ENCODE data around the gene ARHGEF2.
"Not testable (repeated sequence)": the region's sequence is repeated elsewhere in the genome, so short reads cannot be mapped to it uniquely, and the experiment has no call there.

The ARHGEF2 gene

GRCh38 chr1:155942578-155943141 is 35.7 kb downstream of the ARHGEF2 start:
- no peak for DNase-seq (ENCODE audit: low spot score)

GRCh38 chr1:155941845-155942531 is 36.4 kb downstream of the ARHGEF2 start:
- no peak for DNase-seq (ENCODE audit: low spot score)

DNA sequence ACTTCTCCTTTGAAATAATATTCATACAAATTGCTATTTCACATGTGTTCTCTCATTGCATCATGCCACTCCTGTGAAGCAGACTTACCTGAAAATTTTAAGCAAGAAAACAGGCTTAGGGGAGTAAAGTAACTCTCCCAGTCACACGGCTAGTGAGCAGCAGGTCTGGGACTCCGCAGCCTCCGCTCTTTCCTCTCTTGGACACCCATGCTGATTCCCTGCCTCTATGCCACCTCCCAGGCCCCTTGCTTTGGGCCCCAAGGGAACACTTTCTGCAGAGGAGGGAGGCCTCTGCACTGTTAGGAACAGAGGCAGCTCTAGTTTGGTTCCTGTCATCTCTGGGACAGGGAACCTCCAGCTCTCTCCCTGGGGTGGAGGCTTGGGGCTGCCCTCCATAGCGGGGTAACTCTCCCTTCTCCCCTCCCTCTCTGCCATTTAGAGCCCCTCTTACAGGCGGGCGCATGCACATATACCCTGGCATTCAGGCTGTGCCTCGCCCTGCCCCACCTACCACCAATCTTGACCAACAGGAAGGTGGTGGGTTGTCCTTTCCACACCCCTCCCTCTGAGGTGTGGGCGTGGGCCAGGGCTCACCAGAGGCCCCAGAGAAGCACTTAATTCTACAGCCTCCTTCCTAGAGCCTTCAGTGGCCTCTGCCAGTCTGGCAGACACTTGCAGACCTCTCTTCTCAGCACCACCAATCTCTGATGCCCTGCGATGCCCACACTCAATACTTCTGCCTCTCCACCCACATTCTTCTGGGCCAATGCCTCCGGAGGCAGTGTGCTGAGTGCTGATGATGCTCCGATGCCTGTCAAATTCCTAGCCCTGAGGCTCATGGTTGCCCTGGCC is 37.1 kb downstream of the ARHGEF2 start, which contains the start of gene RXFP4:
Gene RXFP4, plus strand, starts transcription at position 646 of the 852 bp plus-strand sequence. Its CDS starts 72 bp downstream, at position 718.
- peak; percentile 50 for DNase-seq (ENCODE audit: low spot score)

DNA sequence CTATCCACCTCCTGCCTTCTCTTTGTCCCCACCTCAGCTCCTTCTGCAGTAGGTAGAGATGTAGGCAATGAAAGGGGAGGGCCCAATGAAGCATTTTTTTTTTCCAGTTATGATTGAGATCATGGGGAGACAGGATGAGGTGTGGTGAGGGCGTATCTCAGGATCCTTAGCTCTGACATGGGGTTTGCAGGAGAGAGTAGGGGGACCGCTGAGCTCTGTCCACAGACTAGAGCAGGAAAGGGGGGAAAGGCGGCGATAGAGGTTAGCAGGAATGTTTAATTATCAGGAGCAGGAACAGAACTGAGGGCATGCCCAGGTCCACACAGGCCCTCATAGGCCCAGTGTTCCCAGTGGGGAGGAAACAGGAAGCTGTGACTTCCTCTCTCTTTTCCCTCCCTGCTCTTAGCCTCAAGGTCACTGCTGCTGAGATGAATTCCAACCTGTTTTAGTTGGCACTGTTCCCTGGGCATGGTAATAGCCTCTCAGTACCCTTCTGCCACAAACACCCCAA is 37.8 kb downstream of the ARHGEF2 start:
- peak; percentile 16 for DNase-seq (ENCODE audit: low spot score)

DNA sequence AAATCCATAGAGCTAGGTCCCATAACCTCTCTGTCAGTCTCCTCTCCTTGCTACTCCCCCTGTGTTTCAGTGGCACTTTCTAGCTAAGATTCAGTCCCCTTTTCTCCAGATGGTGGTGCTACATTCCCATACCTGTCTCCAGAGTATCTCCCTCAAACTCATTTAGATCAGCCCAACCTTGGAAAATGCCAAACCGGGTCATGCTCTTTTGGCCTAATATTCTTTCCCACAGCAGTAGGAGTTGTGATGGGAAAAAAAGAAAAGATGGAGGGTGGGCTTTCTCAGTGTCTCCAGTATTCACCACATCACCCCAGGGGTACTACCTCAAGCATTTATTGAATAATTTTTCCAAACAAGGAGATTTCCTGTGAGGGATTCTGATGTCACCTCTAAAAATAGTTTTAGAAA is 40.1 kb downstream of the ARHGEF2 start:
- DNase-seq (ENCODE audit: low spot score) = peak; percentile 82

GRCh38 chr1:155934936-155935590 is 43.3 kb downstream of the ARHGEF2 start:
- no peak for DNase-seq (ENCODE audit: low spot score)

- peak; percentile 100 for DNase-seq (ENCODE audit: low spot score)
Observed at GRCh38 chr1:155934097-155934935, 44.0 kb downstream of the ARHGEF2 start, which contains the start of gene KHDC4. TSS of gene KHDC4 (minus strand) at chr1:155934413. CDS start at chr1:155934373, 40 bp downstream.

DNA sequence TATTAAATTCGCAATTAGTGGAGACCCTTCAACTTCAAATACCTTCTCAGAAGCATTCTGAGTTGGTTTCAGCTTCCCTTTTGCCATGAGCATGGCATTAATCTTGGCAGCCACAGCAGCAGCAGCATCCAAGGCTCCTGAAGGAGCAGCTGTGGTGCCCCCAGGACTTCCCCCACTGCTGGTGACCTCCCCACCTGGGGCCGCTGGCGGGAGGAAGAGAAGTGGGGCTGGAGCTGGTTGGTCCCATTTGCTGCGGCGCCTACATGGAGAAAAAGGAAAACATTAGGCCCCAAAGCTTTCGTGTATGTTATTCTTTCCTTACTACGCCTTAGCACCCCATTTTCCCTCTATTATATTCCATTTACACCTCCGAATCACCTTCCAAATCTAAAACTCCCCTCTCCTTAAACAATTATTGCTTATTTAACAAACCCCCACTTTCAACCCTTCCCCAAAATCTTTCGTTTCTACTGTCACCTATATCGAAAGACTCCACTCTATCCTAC is 44.7 kb downstream of the ARHGEF2 start:
- DNase-seq (ENCODE audit: low spot score) = peak; percentile 49

DNA sequence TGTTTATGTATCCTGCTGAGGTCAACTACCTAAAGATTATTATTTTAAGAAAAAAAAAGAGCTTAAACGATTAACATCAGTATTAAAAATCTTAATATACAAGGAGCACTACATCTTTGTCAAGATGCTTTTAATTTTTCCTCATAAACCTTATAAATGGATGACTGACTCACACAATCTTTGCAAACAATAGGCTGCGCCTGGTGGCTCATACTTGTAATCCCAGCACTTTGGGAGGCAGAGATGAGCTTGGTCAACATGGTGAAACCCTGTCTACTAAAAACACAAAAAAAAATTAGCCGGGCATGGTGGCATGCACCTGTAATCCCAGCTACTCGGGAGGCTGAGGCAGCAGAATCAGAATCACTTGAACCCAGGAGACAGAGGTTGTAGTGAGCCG is 45.9 kb downstream of the ARHGEF2 start:
- no peak for DNase-seq (ENCODE audit: low spot score)

DNA sequence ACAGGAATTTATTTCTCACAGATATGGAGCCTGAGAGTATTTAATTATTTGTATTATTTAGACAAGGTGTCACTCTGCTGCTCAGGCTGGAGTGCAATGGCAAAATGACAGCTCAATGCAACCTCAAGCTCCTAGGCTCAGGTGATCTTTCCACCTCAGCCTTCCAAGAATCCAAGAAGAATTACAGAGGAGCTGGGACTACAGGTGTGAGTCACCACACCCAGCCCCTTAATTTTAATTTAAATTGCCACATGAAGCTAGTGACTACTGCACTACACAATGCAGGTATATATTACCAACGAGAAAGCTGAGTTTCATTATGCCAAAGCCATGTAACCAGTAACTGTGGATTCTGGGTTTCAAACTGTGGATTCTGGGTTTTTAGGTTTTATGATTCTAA is 46.3 kb downstream of the ARHGEF2 start:
- no peak for DNase-seq (ENCODE audit: low spot score)

DNA sequence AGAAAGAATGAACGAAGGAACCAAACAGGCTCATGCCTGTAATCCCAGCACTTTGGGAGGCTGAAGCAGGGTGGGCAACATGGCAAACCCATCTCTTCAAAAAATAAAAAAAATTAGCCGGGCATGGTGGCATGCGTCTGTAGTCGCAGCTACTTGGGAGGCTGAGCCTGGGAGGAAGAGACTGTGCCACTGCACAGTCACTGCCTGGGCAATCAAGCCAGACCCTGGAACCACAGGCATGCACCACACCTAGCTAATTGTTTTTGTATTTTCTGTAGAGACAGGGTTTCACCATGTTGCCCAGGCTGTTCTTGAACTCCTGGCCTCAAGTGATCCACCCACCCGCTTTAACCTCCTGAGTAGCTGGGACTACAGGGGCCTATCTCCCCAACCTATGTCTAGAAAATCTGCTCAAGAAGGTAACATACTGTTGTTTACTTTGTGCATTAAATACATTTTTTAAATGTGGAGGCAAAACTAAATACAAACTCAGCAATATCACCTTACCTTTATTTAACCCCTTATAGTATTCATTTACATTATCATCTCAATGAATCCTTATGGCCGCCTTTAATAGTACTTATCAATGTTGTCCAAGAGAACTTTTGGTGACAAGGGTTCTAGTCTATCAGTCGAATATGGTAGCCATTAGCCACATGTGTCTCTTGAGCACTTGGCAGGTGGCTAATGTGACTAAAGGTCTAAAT is 46.9 kb downstream of the ARHGEF2 start:
- DNase-seq (ENCODE audit: low spot score) = no peak

DNA sequence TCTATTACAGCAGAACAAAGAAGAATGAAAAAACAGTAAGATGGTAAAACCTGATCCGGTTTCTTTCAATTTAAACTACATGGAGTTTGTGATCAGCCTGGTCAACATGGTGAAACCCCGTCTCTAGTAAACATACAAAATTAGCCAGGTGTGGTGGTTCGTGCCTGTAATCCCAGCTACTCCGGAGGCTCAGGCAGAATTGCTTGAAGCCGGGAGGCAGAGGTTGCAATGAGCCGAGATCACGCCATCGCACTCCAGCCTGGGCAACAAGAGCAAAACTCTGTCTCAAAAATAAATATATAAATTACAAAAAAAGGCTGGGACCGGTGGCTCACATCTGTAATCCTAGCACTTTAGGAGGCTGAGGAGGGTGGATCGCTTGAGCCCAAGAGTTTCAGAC is 47.6 kb downstream of the ARHGEF2 start:
- DNase-seq (ENCODE audit: low spot score) = not testable (repeated sequence)

DNA sequence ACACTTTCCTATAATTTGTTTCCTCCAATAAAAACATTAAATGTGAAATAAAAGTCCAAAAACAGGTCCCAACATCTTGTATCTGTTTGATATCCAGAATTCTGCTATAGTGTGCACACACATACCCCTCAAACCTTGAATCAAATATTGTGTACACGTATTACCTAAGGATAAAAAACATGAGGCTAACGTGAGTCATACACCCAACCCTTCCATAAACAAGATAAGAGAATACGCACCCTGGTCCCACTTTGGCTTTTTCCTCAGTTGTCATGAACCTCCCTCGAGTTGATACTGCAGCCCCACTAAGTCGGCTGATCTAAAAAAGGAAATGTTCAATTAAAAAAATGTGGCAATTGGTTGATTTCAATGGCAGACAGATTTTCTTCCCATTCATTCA is 49.3 kb downstream of the ARHGEF2 start:
- DNase-seq (ENCODE audit: low spot score) = no peak

DNA sequence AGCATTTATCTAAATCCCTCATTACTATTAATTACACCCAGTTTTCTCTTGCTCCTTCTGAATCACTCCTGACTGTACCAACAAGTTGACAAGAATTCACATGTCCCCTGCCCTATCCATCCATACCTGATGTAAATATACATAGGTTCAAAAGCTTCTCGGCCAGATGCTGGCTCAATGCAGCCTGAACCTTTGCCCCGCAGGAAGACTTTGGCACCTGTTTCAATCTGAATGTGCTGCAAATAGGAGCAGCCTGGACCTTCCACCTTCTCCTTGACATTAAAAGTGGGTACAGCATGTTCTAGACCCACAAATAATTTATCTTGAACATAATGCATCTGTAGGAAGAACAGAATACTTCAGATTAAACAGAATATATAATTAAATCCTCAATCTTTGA is 52.8 kb downstream of the ARHGEF2 start:
- no peak for DNase-seq (ENCODE audit: low spot score)

- peak; percentile 7 for DNase-seq (ENCODE audit: low spot score)
Observed at GRCh38 chr1:155920717-155921116, 57.6 kb downstream of the ARHGEF2 start.

GRCh38 chr1:155919801-155920200 is 58.5 kb downstream of the ARHGEF2 start:
- no peak for DNase-seq (ENCODE audit: low spot score)

DNA sequence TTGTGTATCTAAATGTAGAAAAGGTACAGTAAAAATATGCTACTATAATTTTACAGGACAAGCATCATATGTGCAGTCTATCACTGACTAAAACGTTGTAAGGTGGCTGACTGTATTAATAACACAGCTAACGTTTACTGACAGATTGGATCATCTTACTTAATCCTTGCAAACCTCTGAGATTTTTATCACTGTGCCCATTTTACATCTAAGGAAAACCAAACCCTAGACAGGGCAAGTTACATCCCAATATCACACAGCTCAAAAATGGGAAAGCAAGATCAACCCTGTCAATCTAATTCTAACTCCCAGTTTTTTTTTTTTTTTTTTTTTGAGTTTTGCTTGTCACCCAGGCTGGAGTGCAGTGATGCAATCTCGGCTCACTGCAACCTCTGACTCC is 59.7 kb downstream of the ARHGEF2 start:
- DNase-seq (ENCODE audit: low spot score) = no peak

- DNase-seq (ENCODE audit: low spot score) = no peak
Observed at GRCh38 chr1:155913969-155914757, 64.2 kb downstream of the ARHGEF2 start.

DNA sequence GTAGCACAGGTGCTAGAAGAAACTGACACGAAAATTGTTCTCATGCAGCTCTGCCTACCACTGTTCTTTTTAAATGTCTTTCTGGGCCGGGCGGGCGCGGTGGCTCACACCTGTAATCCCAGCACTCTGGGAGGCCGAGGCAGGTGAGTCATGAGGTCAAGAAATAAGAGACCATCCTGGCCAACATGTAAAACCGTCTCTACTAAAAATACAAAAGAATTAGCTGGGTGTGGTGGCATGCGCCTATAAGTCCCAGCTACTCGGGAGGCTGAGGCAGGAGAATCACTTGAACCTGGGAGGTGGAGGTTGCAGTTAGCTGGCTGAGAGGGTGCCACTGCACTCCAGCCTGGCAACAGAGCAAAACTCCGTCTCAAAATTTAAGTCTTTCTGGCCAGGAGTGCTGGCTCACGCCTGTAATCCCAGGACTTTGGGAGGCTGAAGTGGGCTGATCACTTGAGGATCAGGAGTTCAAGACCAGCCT is 66.3 kb downstream of the ARHGEF2 start:
- DNase-seq (ENCODE audit: low spot score) = no peak
